Embryonic facial prominence (tissue), 1 donor: Measurements from ENCODE around the gene ASB18.
"Not testable (repeated sequence)": the region's sequence is repeated elsewhere in the genome, so short reads cannot be mapped to it uniquely, and the experiment has no call there.

Source experiments
- DNase-seq: peaks from one replicate; pipeline ENCODE4 v3.0.0-alpha.2; 2016; ENCODE audit errors: extremely low spot score

ASB18 gene

GRCh38 chr2:236286873-236287545, 22.8 kb upstream of the ASB18 start:
- DNase-seq, result no peak

GRCh38 chr2:236284208-236284607, 20.0 kb upstream of the ASB18 start:
- no peak for DNase-seq

- no peak for DNase-seq
Measured at GRCh38 chr2:236282406-236282805, 18.2 kb upstream of the ASB18 start.

GRCh38 chr2:236281423-236281822, 17.2 kb upstream of the ASB18 start:
- DNase-seq, result no peak

- no peak for DNase-seq
Measured at GRCh38 chr2:236273126-236273525, 8.9 kb upstream of the ASB18 start.

- DNase-seq, result no peak
Measured at GRCh38 chr2:236271851-236272250, 7.6 kb upstream of the ASB18 start.

DNA sequence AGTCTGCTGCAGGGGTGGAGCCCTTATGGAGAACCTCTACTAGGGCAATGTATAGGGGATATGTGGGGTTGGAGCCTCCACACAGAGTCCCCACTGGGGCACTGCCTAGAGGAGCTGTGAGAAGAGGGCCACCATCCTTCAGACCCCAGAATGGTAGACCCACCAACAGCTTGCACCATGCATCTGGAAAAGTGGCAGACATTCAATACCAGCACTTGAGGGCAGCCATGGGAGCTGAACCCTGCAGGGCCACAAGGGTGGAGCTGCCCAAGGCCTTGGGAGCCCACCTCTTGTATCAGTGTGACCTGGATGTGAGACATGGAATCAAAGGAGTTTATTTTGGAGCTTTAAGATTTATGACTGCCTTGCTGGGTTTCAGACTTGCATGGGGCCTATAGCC, 5.7 kb upstream of the ASB18 start:
- not testable (repeated sequence) for DNase-seq

DNA sequence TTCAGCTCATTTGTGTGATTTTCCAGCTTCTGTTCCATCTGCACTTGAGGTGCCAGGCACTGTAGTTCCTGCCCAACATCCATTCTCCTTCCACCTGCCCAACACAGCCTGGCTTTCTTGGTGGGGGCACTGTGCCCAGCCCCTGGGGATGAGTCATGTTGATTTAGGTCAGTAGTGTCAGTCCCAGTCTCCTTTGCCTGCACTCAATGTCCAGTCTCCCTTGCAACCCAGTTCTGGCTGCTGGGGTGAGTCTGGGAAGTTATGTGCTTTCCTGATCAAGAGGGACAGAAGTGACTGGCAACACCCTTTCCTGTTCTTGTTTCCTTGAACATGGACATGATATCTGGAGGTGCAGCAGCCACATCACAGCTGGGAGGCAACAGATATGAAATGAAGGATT, 1.5 kb upstream of the ASB18 start:
- DNase-seq, result no peak

- DNase-seq, result no peak
Measured at GRCh38 chr2:236262238-236262637, 2.0 kb downstream of the ASB18 start.

GRCh38 chr2:236261452-236261851, 2.8 kb downstream of the ASB18 start:
- DNase-seq, result no peak

GRCh38 chr2:236259371-236259770, 4.8 kb downstream of the ASB18 start:
- no peak for DNase-seq

DNA sequence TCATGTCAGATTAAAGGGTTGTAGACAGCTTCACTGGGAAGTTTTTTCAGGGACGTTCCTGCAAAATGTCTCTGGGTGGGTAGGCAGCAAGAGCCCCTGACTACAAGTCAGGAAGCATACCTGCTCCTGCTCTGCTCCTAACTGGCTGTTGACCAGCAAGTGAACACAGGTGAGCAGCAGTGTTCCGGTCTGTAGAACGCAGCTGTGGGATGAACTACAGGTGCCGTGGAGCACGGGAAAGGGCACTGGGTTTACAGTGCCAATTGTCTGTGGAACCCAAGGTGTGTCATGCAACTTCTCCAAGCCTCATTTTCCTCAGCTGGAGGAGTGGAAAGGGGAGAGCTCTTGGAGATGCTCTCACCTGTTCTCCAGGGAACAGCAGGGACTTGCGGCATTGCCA, 6.6 kb downstream of the ASB18 start:
- DNase-seq, result no peak

- no peak for DNase-seq
Measured at GRCh38 chr2:236257136-236257535, 7.1 kb downstream of the ASB18 start.

DNA sequence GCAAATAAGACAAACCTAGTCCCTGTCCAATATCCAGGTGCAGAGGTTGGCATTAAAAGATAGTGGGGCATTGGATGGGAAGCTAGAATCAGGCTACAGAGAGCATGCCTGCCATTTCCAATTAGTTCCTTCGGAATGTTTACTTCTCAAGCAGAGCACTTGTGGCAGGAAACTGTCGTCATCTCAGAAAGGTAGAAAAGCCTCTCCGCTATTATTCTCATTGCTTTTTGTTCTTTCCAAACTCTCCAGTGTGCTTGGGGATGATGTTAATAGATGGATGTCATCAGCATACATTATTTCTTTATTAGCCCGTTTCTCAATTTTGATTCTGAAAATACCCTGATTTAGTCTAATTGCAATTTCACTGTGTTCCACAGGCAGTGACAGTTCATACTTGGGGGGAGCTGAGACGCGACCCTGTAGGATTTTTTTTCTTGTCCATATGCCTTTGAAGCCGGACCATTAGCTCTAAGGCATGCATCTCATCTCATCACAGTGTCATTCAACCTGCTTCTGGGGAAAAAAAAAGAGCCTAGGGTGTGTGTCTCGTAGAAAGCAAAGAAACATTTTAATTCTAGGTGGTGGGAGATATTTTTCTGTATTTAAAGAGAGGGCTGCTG, 7.7 kb downstream of the ASB18 start:
- DNase-seq, result no peak

DNA sequence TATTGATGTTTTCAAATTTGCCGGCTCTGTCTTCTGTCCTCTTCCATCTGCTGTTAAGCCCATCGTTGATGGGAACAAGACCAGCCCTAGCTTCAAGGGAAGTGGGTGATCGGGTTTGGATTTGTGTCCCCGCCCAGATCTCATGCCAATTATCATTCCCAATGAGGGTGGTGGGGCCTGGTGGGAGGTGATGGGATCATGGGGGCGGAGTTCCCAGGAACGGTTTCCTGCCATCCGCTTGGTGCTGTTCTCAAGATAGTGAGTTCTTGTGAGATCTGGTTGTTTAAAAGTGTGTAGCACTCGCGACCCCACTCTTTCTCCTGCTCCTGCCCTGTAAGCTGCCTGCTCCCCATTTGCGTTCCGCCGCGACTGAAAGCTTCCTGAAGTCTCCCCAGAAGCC, 9.5 kb downstream of the ASB18 start:
- no peak for DNase-seq

GRCh38 chr2:236254001-236254400, 10.2 kb downstream of the ASB18 start:
- DNase-seq, result no peak

- no peak for DNase-seq
Measured at GRCh38 chr2:236252602-236253001, 11.6 kb downstream of the ASB18 start.

- no peak for DNase-seq
Measured at GRCh38 chr2:236250909-236251579, 13.2 kb downstream of the ASB18 start.

DNA sequence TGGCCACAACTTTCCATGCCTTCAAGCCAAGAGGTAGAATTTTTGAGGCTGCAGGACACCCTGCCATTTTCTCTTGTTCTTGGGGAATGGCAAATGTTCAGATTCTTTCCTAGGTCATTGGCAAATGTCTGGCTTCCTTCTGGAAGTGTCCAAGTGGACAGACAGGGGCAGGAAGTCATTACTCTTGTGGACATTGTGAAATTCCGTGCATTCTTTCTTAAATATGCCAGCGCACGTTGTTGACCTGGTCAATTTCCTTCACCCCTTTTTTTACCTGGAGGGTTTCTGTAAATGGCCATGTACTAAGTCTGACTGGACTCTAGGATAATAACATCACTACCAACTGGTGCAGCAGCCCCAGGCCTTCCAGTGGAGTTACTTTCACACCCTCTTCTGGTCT, 13.9 kb downstream of the ASB18 start:
- DNase-seq, result no peak

DNA sequence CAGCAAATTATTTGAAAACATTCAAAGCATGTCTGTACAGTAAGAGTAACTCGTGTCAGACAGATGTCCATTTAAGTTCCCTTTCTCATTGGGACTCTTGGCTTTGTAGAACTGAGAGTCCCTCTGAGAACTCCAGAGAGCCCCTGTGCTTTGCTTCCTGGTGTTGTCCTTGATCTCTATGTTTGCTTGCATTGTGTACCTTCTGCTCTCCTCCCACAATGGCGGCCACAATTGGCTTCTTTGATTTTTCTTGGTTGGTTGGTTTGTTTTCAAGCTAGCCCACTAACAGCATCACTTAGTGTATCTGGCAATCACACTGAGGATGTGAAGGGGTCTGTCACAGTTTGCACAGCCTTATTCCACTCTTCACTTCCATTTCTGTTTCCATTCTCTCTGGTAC, 15.1 kb downstream of the ASB18 start:
- no peak for DNase-seq

- DNase-seq, result no peak
Measured at GRCh38 chr2:236246711-236247246, 17.4 kb downstream of the ASB18 start.

DNA sequence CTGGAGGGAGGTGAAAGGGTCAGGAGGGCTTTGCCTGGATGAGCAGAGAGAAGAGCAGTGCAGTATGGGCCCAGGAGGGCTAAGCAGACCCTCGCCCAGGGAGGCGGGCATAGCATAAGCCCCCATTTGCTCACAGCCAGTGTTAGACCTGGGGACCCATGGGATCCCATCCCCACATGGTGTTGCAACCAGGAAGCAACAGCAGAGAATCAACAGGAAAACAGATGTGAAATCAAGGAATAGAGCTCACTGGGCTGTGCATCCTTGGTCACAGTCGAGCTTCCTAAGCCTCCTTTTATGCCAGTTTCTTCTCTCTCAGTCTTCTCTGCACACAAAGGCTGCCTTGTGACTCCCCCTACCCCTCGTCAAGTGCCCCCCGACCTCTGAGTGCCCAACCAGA, 19.9 kb downstream of the ASB18 start:
- no peak for DNase-seq

- no peak for DNase-seq
Measured at GRCh38 chr2:236242057-236242495, 22.1 kb downstream of the ASB18 start.
